Activated CD4-positive, alpha-beta T cell treated with anti-CD3 and anti-CD28 coated beads, Interleukin-2, amount 50 U/mL, for 24 hours (primary cell): ENCODE data around the gene NSMF.
A peak's percentile ranks its signal among the peaks of the same experiment; 100 is the strongest.
"Not testable (repeated sequence)": the region's sequence is repeated elsewhere in the genome, so short reads cannot be mapped to it uniquely, and the experiment has no call there.

ENCODE experiments used
- DNase-seq, 2 donors: peaks; one replicate each; pipeline ENCODE4 v3.0.0-alpha.2; 2020; ENCODE audit warnings: low read depth in 1 of 2, low spot score in 1 of 2

NSMF gene

GRCh38 chr9:137416006-137416562, 43.0 kb downstream of the NSMF start:
- DNase-seq: no peak

GRCh38 chr9:137415451-137415850, 43.7 kb downstream of the NSMF start:
- DNase-seq: no peak

GRCh38 chr9:137412431-137412830, 46.7 kb downstream of the NSMF start:
- DNase-seq: no peak

GRCh38 chr9:137411645-137412380, 47.3 kb downstream of the NSMF start:
- DNase-seq: no peak

GRCh38 chr9:137411260-137411644, 47.9 kb downstream of the NSMF start:
- no peak for DNase-seq

GRCh38 chr9:137410891-137411249, 48.3 kb downstream of the NSMF start:
- DNase-seq: no peak

- DNase-seq: not testable (repeated sequence)
Measured at GRCh38 chr9:137410236-137410890, 48.8 kb downstream of the NSMF start.

GRCh38 chr9:137409515-137409914, 49.6 kb downstream of the NSMF start:
- no peak for DNase-seq

- DNase-seq: no peak
Measured at GRCh38 chr9:137408651-137409405, 50.3 kb downstream of the NSMF start.

GRCh38 chr9:137407590-137408300, 51.4 kb downstream of the NSMF start:
- no peak for DNase-seq

- DNase-seq: peak; percentile 40 to 43
Measured at GRCh38 chr9:137406876-137407589, 52.1 kb downstream of the NSMF start.

- DNase-seq: no peak
Measured at GRCh38 chr9:137406085-137406760, 52.9 kb downstream of the NSMF start.

GRCh38 chr9:137405677-137406081, 53.5 kb downstream of the NSMF start:
- no peak for DNase-seq

GRCh38 chr9:137404961-137405567, 54.1 kb downstream of the NSMF start:
- DNase-seq: no peak

GRCh38 chr9:137403269-137403668, 55.9 kb downstream of the NSMF start:
- DNase-seq: no peak

- DNase-seq: no peak
Measured at GRCh38 chr9:137402746-137403145, 56.4 kb downstream of the NSMF start.

GRCh38 chr9:137398561-137399468, 60.3 kb downstream of the NSMF start:
- no peak for DNase-seq

GRCh38 chr9:137397675-137398423, 61.3 kb downstream of the NSMF start:
- peak in 1 of 2 donors; percentile 35 for DNase-seq
